Lung (tissue), 12 donors: ENCODE measurements around the gene COQ7. TPM values are rescaled to one million over a fixed set of nuclear protein-coding genes. Genes with fewer than 3 reads are reported as not detected.

Experiments used
- ATAC-seq: fragments of 200-7000 bp; cut with Tn5 transposase; one replicate; pipeline ENCODE4 v1.9.1; 2020; ENCODE audit warnings: moderate number of reproducible peaks; ENCODE audit not compliant: insufficient read depth, low FRiP score
- DNase-seq, 3 donors: peaks; one replicate each; pipeline ENCODE4 v3.0.0-alpha.2; 2013 to 2017
- H3K27ac ChIP-seq, 2 donors: one replicate each; pipeline ENCODE4 v1.5.1; 2013; ENCODE audit warnings: mild to moderate bottlenecking in 2 of 2, moderate library complexity in 2 of 2, control low read depth in 1 of 2, inconsistent platforms in 1 of 2, low read depth in 1 of 2, low read length in 1 of 2
- H3K27me3 ChIP-seq, 3 donors: one replicate each; pipeline ENCODE4 v1.5.1; 2013; ENCODE audit warnings: low read length in 2 of 3; ENCODE audit not compliant: control insufficient read depth in 3 of 3, insufficient read depth in 3 of 3
- H3K36me3 ChIP-seq, 4 donors: one replicate each; pipeline ENCODE4 v1.5.1; 2013; ENCODE audit warnings: low read length in 4 of 4, mild to moderate bottlenecking in 1 of 4, moderate library complexity in 1 of 4; ENCODE audit not compliant: control insufficient read depth in 4 of 4, insufficient read depth in 4 of 4
- H3K4me1 ChIP-seq, 5 donors: one replicate each; pipeline ENCODE4 v1.5.1; 2013; ENCODE audit warnings: low read length in 5 of 5, mild to moderate bottlenecking in 2 of 5, moderate library complexity in 1 of 5; ENCODE audit not compliant: control insufficient read depth in 5 of 5, insufficient read depth in 5 of 5
- H3K4me3 ChIP-seq: one replicate; pipeline ENCODE4 v1.5.1; 2013; ENCODE audit warnings: mild to moderate bottlenecking, control low read depth, moderate library complexity
- H3K9ac ChIP-seq, 2 donors: one replicate each; pipeline ENCODE4 v1.5.1; 2013; ENCODE audit warnings: low read length in 2 of 2, control low read depth in 1 of 2; ENCODE audit not compliant: insufficient read depth in 1 of 2
- H3K9me3 ChIP-seq, 4 donors: one replicate each; pipeline ENCODE4 v1.5.1; 2013; ENCODE audit warnings: low read length in 3 of 4, mild to moderate bottlenecking in 1 of 4, moderate library complexity in 1 of 4; ENCODE audit not compliant: control insufficient read depth in 4 of 4, insufficient read depth in 3 of 4
- CTCF ChIP-seq: IDR thresholded peaks from 2 replicates; pipeline ENCODE4 v1.5.1; 2012; ENCODE audit warnings: mild to moderate bottlenecking; ENCODE audit errors: control extremely low read depth, extremely low read depth
- WGBS, 2 donors: extraction: QIAGEN DNeasy Blood & Tissue Kit; methylation state at CpG; one replicate each; pipeline ENCODE4 v1.1.7; 2013; 5-methylcytosine and 5-hydroxymethylcytosine counted together
- polyA plus RNA-seq, 2 donors: library from polyadenylated mRNA; stranded (reverse); fragments of 200-250 nt; gene quantifications; one replicate each; pipeline ENCODE4 v1.2.1, GENCODE V29; 2013
- total RNA-seq, 2 donors: library from RNA; depleted of rRNA in 1 of 2; stranded (reverse); fragments of >200 nt in 1 of 2; gene quantifications; one replicate each; pipeline ENCODE4 v1.2.1, GENCODE V29; 2014 to 2021
- donor health status: control.
- donor health status: control.
- donor health status: Bipolar disorder and iron deficiency.
- donor health status: healthy.
- donor health status: DM: yes; HTN: yes; CAD: no.

COQ7 gene
- total and polyA plus RNA-seq, 4 donors, result 11.1 to 26.2 (median 18.7) TPM

GRCh38 chr16:19113577-19114358 lies 46.4 kb downstream of the COQ7 start, which contains the start of gene ITPRIPL2:
Gene ITPRIPL2, plus strand, starts transcription at chr16:19113964. Its CDS starts 498 bp downstream, at chr16:19114462.
- no peak for TF ChIP-seq CTCF
- H3K4me1 ChIP-seq, result peaks cover 3 to 57% (median 19%) of the 10 kb centered on the region in 5 donors
- H3K27me3 ChIP-seq, result no peaks in the 10 kb centered on the region
- peak; percentile 93 to 97 (median 95) for DNase-seq
- 2 to 4% methylated on average over 43 to 74 of the region's 74 CpGs for WGBS, 2 donors
- ATAC-seq, result peak; percentile 85
- no peaks in the 10 kb centered on the region for H3K9me3 ChIP-seq
- H3K36me3 ChIP-seq, result peaks cover 0 to 12% (median 9%) of the 10 kb centered on the region in 4 donors
- peak within 1 kb of the TSS; percentile 85 to 98 for H3K27ac ChIP-seq
- H3K9ac ChIP-seq, result peak within 1 kb of the TSS in 1 of 2 donors; percentile 82
- H3K4me3 ChIP-seq, result peak within 1 kb of the TSS; percentile 49

- ATAC-seq (peak; percentile 12), DNase-seq (peak; percentile 72 to 81 (median 72))
- Histone ChIP-seq H3K4me3 (peak overlapping the region; percentile 49), H3K36me3 (peaks cover 0 to 12% (median 9%) of the 10 kb centered on the region in 4 donors), H3K9ac (no peak overlapping the region), H3K27me3 (no peaks in the 10 kb centered on the region), H3K9me3 (no peaks in the 10 kb centered on the region), H3K27ac (peak overlapping the region; percentile 85 to 98), H3K4me1 (peaks cover 3 to 65% (median 19%) of the 10 kb centered on the region in 5 donors)
- no peak for TF ChIP-seq CTCF
- WGBS, 2 donors, result 13 to 23% methylated on average over 65 to 80 of the region's 80 CpGs
Measured at GRCh38 chr16:19114359-19115147, 47.1 kb downstream of the COQ7 start.

GRCh38 chr16:19115148-19116021 lies 48.0 kb downstream of the COQ7 start:
- no peak for ATAC-seq
- Histone ChIP-seq H3K36me3 (peaks cover 0 to 15% (median 10%) of the 10 kb centered on the region in 4 donors), H3K9me3 (no peaks in the 10 kb centered on the region), H3K27me3 (no peaks in the 10 kb centered on the region), H3K4me3 (peak overlapping the region; percentile 49), H3K9ac (no peak overlapping the region), H3K4me1 (peaks cover 3 to 70% (median 19%) of the 10 kb centered on the region in 5 donors), H3K27ac (peak overlapping the region; percentile 85 to 98)
- WGBS, 2 donors, result 69 to 83% methylated on average over 50 of the region's 50 CpGs
- no peak for TF ChIP-seq CTCF
- no peak for DNase-seq
